ENCODE data around the gene STEAP1B. TPM values are rescaled to one million over a fixed set of nuclear protein-coding genes. Genes with fewer than 3 reads are reported as not detected.

Gene STEAP1B
- total RNA-seq, 1 experiment from 2014 or later: 0.27 TPM

- Histone ChIP-seq H3K36me3 (ENCODE audit: control insufficient read depth in 1 of 2, insufficient read depth in 2 of 2, low read length in 2 of 2) (no peaks in the 10 kb centered on the region), H3K79me2 (ENCODE audit: insufficient read depth, low read length) (no peaks in the 10 kb centered on the region), H3K9me2 (ENCODE audit: insufficient read depth) (no peaks in the 10 kb centered on the region), H3K4me2 (ENCODE audit: low read length) (no peak overlapping the region), H3K9me3 (ENCODE audit: control insufficient read depth in 1 of 2, insufficient read depth in 1 of 2, low read depth in 1 of 2, low read length in 2 of 2) (no peaks in the 10 kb centered on the region), H2AFZ (ENCODE audit: low read depth, low read length, poor library complexity, severe bottlenecking) (no peak overlapping the region), H3K4me3 (replicated peaks in 1 of 2; ENCODE audit: low read depth in 1 of 2, low read length in 2 of 2) (no peak overlapping the region), H3K9ac (ENCODE audit: low read length) (no peak overlapping the region), H3K4me1 (ENCODE audit: control insufficient read depth in 1 of 2, insufficient read depth in 2 of 2, low read length in 2 of 2) (no peaks in the 10 kb centered on the region), H4K20me1 (ENCODE audit: insufficient read depth) (no peaks in the 10 kb centered on the region), H3K27me3 (ENCODE audit: insufficient read depth, low read length) (no peaks in the 10 kb centered on the region), H3K27ac (ENCODE audit: low read depth, low read length) (no peak overlapping the region)
- intact Hi-C loops (cut with micrococcal nuclease): no loop called here
- TF ChIP-seq, protein P1, sequence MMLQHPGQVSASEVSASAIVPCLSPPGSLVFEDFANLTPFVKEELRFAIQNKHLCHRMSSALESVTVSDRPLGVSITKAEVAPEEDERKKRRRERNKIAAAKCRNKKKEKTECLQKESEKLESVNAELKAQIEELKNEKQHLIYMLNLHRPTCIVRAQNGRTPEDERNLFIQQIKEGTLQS (IDR thresholded peaks at IDR 0.05): no peak
- no peak for TF ChIP-seq ZFX (IDR thresholded peaks at IDR 0.05)
- TF ChIP-seq CEBPB (IDR thresholded peaks at IDR 0.05; ENCODE audit: low read depth): no peak
- no peak for TF ChIP-seq SIN3A (IDR thresholded peaks at IDR 0.05; ENCODE audit: low read depth)
- no peak for TF ChIP-seq ZNF274 (IDR thresholded peaks at IDR 0.05; ENCODE audit: low read depth, low read length)
- no peak for TF ChIP-seq MAX (IDR thresholded peaks at IDR 0.05)
- no peak for TF ChIP-seq SRF (IDR thresholded peaks at IDR 0.05; ENCODE audit: low read depth)
- no peak for TF ChIP-seq EZH2 (IDR thresholded peaks at IDR 0.05)
- TF ChIP-seq SP1 (IDR thresholded peaks at IDR 0.05; ENCODE audit: low read depth): no peak
- TF ChIP-seq, protein P2, sequence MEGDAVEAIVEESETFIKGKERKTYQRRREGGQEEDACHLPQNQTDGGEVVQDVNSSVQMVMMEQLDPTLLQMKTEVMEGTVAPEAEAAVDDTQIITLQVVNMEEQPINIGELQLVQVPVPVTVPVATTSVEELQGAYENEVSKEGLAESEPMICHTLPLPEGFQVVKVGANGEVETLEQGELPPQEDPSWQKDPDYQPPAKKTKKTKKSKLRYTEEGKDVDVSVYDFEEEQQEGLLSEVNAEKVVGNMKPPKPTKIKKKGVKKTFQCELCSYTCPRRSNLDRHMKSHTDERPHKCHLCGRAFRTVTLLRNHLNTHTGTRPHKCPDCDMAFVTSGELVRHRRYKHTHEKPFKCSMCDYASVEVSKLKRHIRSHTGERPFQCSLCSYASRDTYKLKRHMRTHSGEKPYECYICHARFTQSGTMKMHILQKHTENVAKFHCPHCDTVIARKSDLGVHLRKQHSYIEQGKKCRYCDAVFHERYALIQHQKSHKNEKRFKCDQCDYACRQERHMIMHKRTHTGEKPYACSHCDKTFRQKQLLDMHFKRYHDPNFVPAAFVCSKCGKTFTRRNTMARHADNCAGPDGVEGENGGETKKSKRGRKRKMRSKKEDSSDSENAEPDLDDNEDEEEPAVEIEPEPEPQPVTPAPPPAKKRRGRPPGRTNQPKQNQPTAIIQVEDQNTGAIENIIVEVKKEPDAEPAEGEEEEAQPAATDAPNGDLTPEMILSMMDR (IDR thresholded peaks at IDR 0.05 in 2 of 3, conservative IDR thresholded peaks at IDR 0.05 in 1 of 3; ENCODE audit: borderline replicate concordance in 1 of 3, insufficient read depth in 1 of 3, low read depth in 2 of 3, low read length in 2 of 3): no peak
- no peak for TF ChIP-seq TCF7L2 (IDR thresholded peaks at IDR 0.05; ENCODE audit: borderline replicate concordance, extremely low read depth, insufficient read depth, insufficient read length)
- TF ChIP-seq FOSL1 (IDR thresholded peaks at IDR 0.05; ENCODE audit: low read depth): no peak
- no peak for TF ChIP-seq YY1 (IDR thresholded peaks at IDR 0.05; ENCODE audit: extremely low read depth, insufficient replicate concordance, low read depth, low read length)
- no peak for TF ChIP-seq EGR1 (IDR thresholded peaks at IDR 0.05; ENCODE audit: low read depth)
- TF ChIP-seq EZH2phosphoT487 (IDR thresholded peaks at IDR 0.05; ENCODE audit: borderline replicate concordance): no peak
- TF ChIP-seq JUND (IDR thresholded peaks at IDR 0.05): no peak
- no peak for TF ChIP-seq REST (IDR thresholded peaks at IDR 0.05; ENCODE audit: low read depth)
- TF ChIP-seq POLR2AphosphoS5 (IDR thresholded peaks at IDR 0.05; ENCODE audit: low read depth, low read length): no peak
- no peak for TF ChIP-seq ZBTB33 (IDR thresholded peaks at IDR 0.05; ENCODE audit: extremely low read depth, insufficient replicate concordance, low read length)
- ChIA-PET POLR2A (no interaction called here), RAD21 (ENCODE audit: low non-redundant PET in 1 of 2, low total read pairs in 2 of 2, uncharacterized antibody in 2 of 2, unreplicated experiment in 2 of 2) (no interaction called here), CTCF (no interaction called here)
- DNase-seq (ENCODE audit: low read depth, low spot score) (no peak), ATAC-seq (no peak)
- no TSS peak for BruUV-seq (replicated peaks)
These were observed 72.9 kb downstream of the STEAP1B start for GRCh38 chr7:22427104-22427503.

All from HCT116 (cell line).